IPS DF 6.9 (cell line): ENCODE data around the gene TNIK.

Experiments used
- DNase-seq: peaks from one replicate; pipeline ENCODE4 v3.0.0-alpha.2; 2013; ENCODE audit warnings: low read depth, low spot score
- H3K27ac ChIP-seq: one replicate; pipeline ENCODE4 v1.5.1; 2013; ENCODE audit warnings: low read length, control low read depth
- H3K27me3 ChIP-seq: 2 replicates; pipeline ENCODE4 v1.6.1; 2013; ENCODE audit warnings: mild to moderate bottlenecking, low read length; ENCODE audit not compliant: control insufficient read depth, insufficient read depth
- H3K36me3 ChIP-seq: 2 replicates; pipeline ENCODE4 v1.6.1; 2013; ENCODE audit warnings: low read length; ENCODE audit not compliant: control insufficient read depth, insufficient read depth
- H3K4me1 ChIP-seq: 2 replicates; pipeline ENCODE4 v1.6.1; 2013; ENCODE audit warnings: low read length; ENCODE audit not compliant: control insufficient read depth, insufficient read depth
- H3K4me3 ChIP-seq: 2 replicates; pipeline ENCODE4 v1.5.1; 2013; ENCODE audit warnings: mild to moderate bottlenecking, low read length
- H3K9me3 ChIP-seq: 2 replicates; pipeline ENCODE4 v1.6.1; 2013; ENCODE audit warnings: low read length, inconsistent platforms; ENCODE audit not compliant: control insufficient read depth, insufficient read depth
- WGBS: extraction: QIAGEN DNeasy Blood & Tissue Kit; methylation state at CpG from one replicate; pipeline ENCODE4 v1.1.7; 2013; ENCODE audit warnings: mixed read lengths, missing lambda C conversion rate; ENCODE audit not compliant: insufficient read length, insufficient coverage; 5-methylcytosine and 5-hydroxymethylcytosine counted together

The TNIK gene

GRCh38 chr3:171187706-171188290 is 272.4 kb downstream of the TNIK start:
- WGBS, result no CpG with 5 or more reads among the region's 5 CpGs
- no peaks in the 10 kb centered on the region; the same call in 1 of the 2 replicates for H3K4me1 ChIP-seq
- DNase-seq, result no peak

GRCh38 chr3:171186817-171187500 is 273.2 kb downstream of the TNIK start:
- Histone ChIP-seq H3K36me3 (no peaks in the 10 kb centered on the region), H3K27ac (no peak overlapping the region), H3K27me3 (no peaks in the 10 kb centered on the region), H3K9me3 (no peaks in the 10 kb centered on the region), H3K4me1 (no peaks in the 10 kb centered on the region), H3K4me3 (no peak overlapping the region)
- DNase-seq, result no peak
- WGBS, result no CpG with 5 or more reads among the region's 3 CpGs

More at GRCh38 chr3:171187706-171188290, 272.4 kb downstream of the TNIK start:
- Histone ChIP-seq H3K9me3 (no peaks in the 10 kb centered on the region), H3K4me3 (no peak overlapping the region), H3K36me3 (no peaks in the 10 kb centered on the region), H3K27ac (no peak overlapping the region), H3K27me3 (no peaks in the 10 kb centered on the region)

GRCh38 chr3:171186383-171186782 is 273.8 kb downstream of the TNIK start:
- H3K27me3 ChIP-seq, result no peaks in the 10 kb centered on the region
- H3K9me3 ChIP-seq, result no peaks in the 10 kb centered on the region
- no peaks in the 10 kb centered on the region for H3K36me3 ChIP-seq
- no peaks in the 10 kb centered on the region for H3K4me1 ChIP-seq
- no peak overlapping the region for H3K27ac ChIP-seq
- no peak for DNase-seq
- H3K4me3 ChIP-seq, result no peak overlapping the region

GRCh38 chr3:171185959-171186358 is 274.2 kb downstream of the TNIK start:
- WGBS, result no CpG with 5 or more reads among the region's 1 CpG
- Histone ChIP-seq H3K9me3 (no peaks in the 10 kb centered on the region), H3K27me3 (no peaks in the 10 kb centered on the region), H3K27ac (no peak overlapping the region), H3K4me1 (no peaks in the 10 kb centered on the region), H3K4me3 (no peak overlapping the region), H3K36me3 (no peaks in the 10 kb centered on the region)
- no peak for DNase-seq

GRCh38 chr3:171184372-171184771 is 275.8 kb downstream of the TNIK start:
- Histone ChIP-seq H3K27ac (no peak overlapping the region), H3K4me1 (no peaks in the 10 kb centered on the region), H3K4me3 (no peak overlapping the region), H3K9me3 (no peaks in the 10 kb centered on the region), H3K27me3 (no peaks in the 10 kb centered on the region), H3K36me3 (no peaks in the 10 kb centered on the region)
- WGBS, result no CpG with 5 or more reads among the region's 6 CpGs
- no peak for DNase-seq

GRCh38 chr3:171183042-171183441 is 277.2 kb downstream of the TNIK start:
- no peak for DNase-seq
- no peaks in the 10 kb centered on the region for H3K27me3 ChIP-seq
- no peaks in the 10 kb centered on the region for H3K4me1 ChIP-seq
- H3K9me3 ChIP-seq, result no peaks in the 10 kb centered on the region
- WGBS, result no CpG with 5 or more reads among the region's 4 CpGs
- H3K36me3 ChIP-seq, result no peaks in the 10 kb centered on the region
- H3K4me3 ChIP-seq, result no peak overlapping the region
- no peak overlapping the region for H3K27ac ChIP-seq

GRCh38 chr3:171181907-171182690 is 278.1 kb downstream of the TNIK start:
- H3K27me3 ChIP-seq, result no peaks in the 10 kb centered on the region
- no peaks in the 10 kb centered on the region for H3K36me3 ChIP-seq
- H3K4me3 ChIP-seq, result no peak overlapping the region
- WGBS, result no CpG with 5 or more reads among the region's 4 CpGs
- no peak overlapping the region for H3K27ac ChIP-seq
- DNase-seq, result no peak
- H3K9me3 ChIP-seq, result no peaks in the 10 kb centered on the region
- H3K4me1 ChIP-seq, result no peaks in the 10 kb centered on the region

- Histone ChIP-seq H3K4me3 (no peak overlapping the region), H3K4me1 (no peaks in the 10 kb centered on the region), H3K36me3 (no peaks in the 10 kb centered on the region), H3K27ac (no peak overlapping the region), H3K9me3 (no peaks in the 10 kb centered on the region), H3K27me3 (no peaks in the 10 kb centered on the region)
- DNase-seq, result no peak
These were observed 281.5 kb downstream of the TNIK start for GRCh38 chr3:171178714-171179113.

- no peaks in the 10 kb centered on the region for H3K9me3 ChIP-seq
- no peak overlapping the region for H3K27ac ChIP-seq
- H3K4me1 ChIP-seq, result no peaks in the 10 kb centered on the region
- WGBS, result no CpG with 5 or more reads among the region's 2 CpGs
- no peak overlapping the region for H3K4me3 ChIP-seq
- DNase-seq, result no peak
- H3K36me3 ChIP-seq, result no peaks in the 10 kb centered on the region; the same call in 1 of the 2 replicates
- no peaks in the 10 kb centered on the region for H3K27me3 ChIP-seq
These were observed 282.7 kb downstream of the TNIK start for GRCh38 chr3:171177553-171177952.

- Histone ChIP-seq H3K36me3 (no peaks in the 10 kb centered on the region; the same call in 1 of the 2 replicates), H3K27me3 (no peaks in the 10 kb centered on the region), H3K27ac (no peak overlapping the region), H3K9me3 (no peaks in the 10 kb centered on the region), H3K4me3 (no peak overlapping the region), H3K4me1 (no peaks in the 10 kb centered on the region)
- no CpG with 5 or more reads among the region's 3 CpGs for WGBS
- no peak for DNase-seq
These were observed 283.1 kb downstream of the TNIK start for GRCh38 chr3:171177056-171177455.
